Left lung (tissue), 10 donors: ENCODE measurements around the gene ERBB4. TPM values are rescaled to one million over a fixed set of nuclear protein-coding genes. Genes with fewer than 3 reads are reported as not detected.

Experiments
- ATAC-seq: fragments of 200-7000 bp; cut with Tn5 transposase; one replicate; pipeline ENCODE4 v1.9.1; 2020; ENCODE audit warnings: moderate library complexity
- DNase-seq, 4 donors: peaks; one replicate each; pipeline ENCODE4 v3.0.0-alpha.2; 2013 to 2020
- H3K27ac ChIP-seq, 2 donors: fragments of 200-600 bp; sonication (generic) in 1 of 2; one replicate each; pipeline versions ENCODE4 v1.5.0 to v1.8.0; 2020 to 2021
- H3K27me3 ChIP-seq, 2 donors: fragments of 200-600 bp; sonication (generic) in 1 of 2; one replicate each; pipeline versions ENCODE4 v1.5.0 to v1.8.0; 2020 to 2021
- H3K36me3 ChIP-seq, 2 donors: fragments of 200-600 bp; sonication (generic) in 1 of 2; one replicate each; pipeline versions ENCODE4 v1.5.0 to v1.8.0; 2020 to 2021
- H3K4me1 ChIP-seq, 2 donors: fragments of 200-600 bp; one replicate each; pipeline ENCODE4 v1.8.0; 2021
- H3K4me3 ChIP-seq, 2 donors: fragments of 200-600 bp; sonication (generic) in 1 of 2; one replicate each; pipeline versions ENCODE4 v1.5.0 to v1.8.0; 2020 to 2021; ENCODE audit warnings: mild to moderate bottlenecking in 1 of 2
- H3K9me3 ChIP-seq, 2 donors: fragments of 200-600 bp; sonication (generic) in 1 of 2; one replicate each; pipeline versions ENCODE4 v1.5.0 to v1.8.0; 2020 to 2021
- CTCF ChIP-seq, 2 donors: fragments of 200-600 bp; sonication (generic) in 1 of 2; IDR thresholded peaks; one replicate each; pipeline versions ENCODE4 v1.5.0 to v1.8.0; 2021; ENCODE audit warnings: antibody characterized with exemption in 2 of 2
- intact Hi-C, 2 donors: fragments of 100-400 bp; cut with DNase I; formaldehyde crosslinking; loops; one replicate each; pipeline versions ENCODE4 v1.11.2 to v1.14.2; 2022
- polyA plus RNA-seq, 6 donors: library from polyadenylated mRNA; unstranded; fragments of 120-200 nt; gene quantifications; one replicate each; pipeline ENCODE4 v1.2.1, GENCODE V29; 2013; ENCODE audit not compliant: insufficient read length in 6 of 6
- total RNA-seq, 2 donors: library from RNA; stranded (reverse); fragmentation: NEBNext Ultra II Directional; extraction: Animal tissue kit (Norgen Biotek cat#: 25700); gene quantifications; one replicate each; pipeline ENCODE4 v1.2.1, GENCODE V29; 2021
- donor health status: DM: no; HTN: yes; CAD: no.
- donor health status: DM: no; HTN: no; CAD: no.

The ERBB4 gene
- total and polyA plus RNA-seq, 8 donors: 0.89 to 16.0 (median 1.4) TPM

- no peak for TF ChIP-seq CTCF (IDR thresholded peaks at IDR 0.05)
- no peak for DNase-seq
- Histone ChIP-seq H3K9me3 (no peaks in the 10 kb centered on the region), H3K4me1 (no peaks in the 10 kb centered on the region), H3K4me3 (no peak overlapping the region), H3K27me3 (no peaks in the 10 kb centered on the region), H3K36me3 (no peaks in the 10 kb centered on the region), H3K27ac (no peak overlapping the region)
- no peak for ATAC-seq
- intact Hi-C loops: no loop called here
Observed at GRCh38 chr2:212034841-212035585, 503.6 kb downstream of the ERBB4 start.

- Histone ChIP-seq H3K27me3 (no peaks in the 10 kb centered on the region), H3K36me3 (no peaks in the 10 kb centered on the region), H3K4me3 (no peak overlapping the region), H3K4me1 (no peaks in the 10 kb centered on the region), H3K9me3 (no peaks in the 10 kb centered on the region), H3K27ac (no peak overlapping the region)
- ATAC-seq (no peak), DNase-seq (no peak)
- TF ChIP-seq CTCF (IDR thresholded peaks at IDR 0.05): no peak
- intact Hi-C loops: no loop called here
Observed at GRCh38 chr2:212033888-212034287, 504.7 kb downstream of the ERBB4 start.

- TF ChIP-seq CTCF (IDR thresholded peaks at IDR 0.05): no peak
- H3K27ac ChIP-seq: no peak overlapping the region
- H3K27me3 ChIP-seq: no peaks in the 10 kb centered on the region
- no peaks in the 10 kb centered on the region for H3K4me1 ChIP-seq
- no peaks in the 10 kb centered on the region for H3K36me3 ChIP-seq
- no peak overlapping the region for H3K4me3 ChIP-seq
- ATAC-seq (no peak), DNase-seq (no peak)
- no peaks in the 10 kb centered on the region for H3K9me3 ChIP-seq
- intact Hi-C loops: no loop called here
Observed at GRCh38 chr2:212032536-212033219, 505.9 kb downstream of the ERBB4 start.

- no peak for TF ChIP-seq CTCF (IDR thresholded peaks at IDR 0.05)
- Histone ChIP-seq H3K9me3 (no peaks in the 10 kb centered on the region), H3K27me3 (no peaks in the 10 kb centered on the region), H3K27ac (no peak overlapping the region), H3K4me3 (no peak overlapping the region), H3K36me3 (no peaks in the 10 kb centered on the region), H3K4me1 (no peaks in the 10 kb centered on the region)
- DNase-seq (no peak), ATAC-seq (no peak)
- intact Hi-C loops: no loop called here
Observed at GRCh38 chr2:212032032-212032431, 506.6 kb downstream of the ERBB4 start.

- intact Hi-C loops: no loop called here
- H3K9me3 ChIP-seq: no peaks in the 10 kb centered on the region
- ATAC-seq: no peak
- TF ChIP-seq CTCF (IDR thresholded peaks at IDR 0.05): no peak
- no peaks in the 10 kb centered on the region for H3K36me3 ChIP-seq
- H3K27ac ChIP-seq: no peak overlapping the region
- H3K4me1 ChIP-seq: no peaks in the 10 kb centered on the region
- no peaks in the 10 kb centered on the region for H3K27me3 ChIP-seq
- H3K4me3 ChIP-seq: no peak overlapping the region
- no peak for DNase-seq
Observed at GRCh38 chr2:212030709-212031108, 507.9 kb downstream of the ERBB4 start.
